ENCODE measurements around the gene RNH1.

RNH1 gene

DNA sequence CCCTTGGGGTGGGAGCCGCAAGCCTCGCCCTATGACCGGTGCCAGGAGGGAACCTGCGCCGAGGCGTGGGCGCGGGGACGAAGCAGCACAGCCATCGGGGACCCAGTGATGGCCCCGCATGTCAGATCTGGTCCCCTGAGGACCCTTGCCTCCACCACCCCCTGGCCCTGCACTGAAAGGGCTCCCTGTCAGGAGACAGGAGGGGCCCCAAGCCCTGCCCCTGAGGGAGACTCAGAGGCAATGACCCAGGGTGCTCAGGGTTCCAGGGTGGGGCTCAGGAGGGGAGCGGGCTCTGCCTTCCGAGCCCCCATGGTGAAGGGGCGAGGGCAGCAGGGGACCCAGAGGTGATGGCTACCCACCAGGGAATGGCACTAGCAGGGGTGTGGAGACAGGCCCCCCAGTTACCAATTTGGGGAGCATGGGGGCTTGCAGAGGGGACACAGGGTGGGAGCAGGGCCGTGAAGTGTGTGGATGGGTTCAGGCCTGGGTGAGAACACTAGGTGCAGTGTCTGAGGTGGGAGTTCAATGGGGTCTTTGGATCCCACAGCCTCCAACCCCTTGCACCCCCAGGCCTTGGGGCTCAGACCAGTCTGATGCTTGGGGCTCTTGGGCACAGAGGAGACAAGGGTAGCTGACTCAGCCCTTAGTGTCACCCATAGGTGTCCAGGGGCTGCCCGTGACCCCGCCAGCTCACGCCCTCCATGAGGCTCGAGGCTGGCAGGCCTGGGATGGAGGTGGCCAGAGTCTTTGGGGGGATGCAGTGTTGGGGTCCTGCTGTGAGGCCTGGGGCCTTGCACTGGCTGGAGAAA lies 30.8 kb upstream of the RNH1 start:
- no peak for DNase-seq (ENCODE audit: low spot score)

GRCh38 chr11:536841-537621 lies 30.0 kb upstream of the RNH1 start, which contains the start of gene LRRC56:
Gene LRRC56, plus strand, starts transcription at chr11:537527. Its CDS starts 3,158 bp downstream, at chr11:540685.
- peak; percentile 78 for DNase-seq (ENCODE audit: low spot score)

- DNase-seq (ENCODE audit: low spot score): peak; percentile 97
These were observed 28.7 kb upstream of the RNH1 start, which contains the start of gene HRAS for GRCh38 chr11:535519-536454. Gene HRAS, minus strand, starts transcription at chr11:535576.

DNA sequence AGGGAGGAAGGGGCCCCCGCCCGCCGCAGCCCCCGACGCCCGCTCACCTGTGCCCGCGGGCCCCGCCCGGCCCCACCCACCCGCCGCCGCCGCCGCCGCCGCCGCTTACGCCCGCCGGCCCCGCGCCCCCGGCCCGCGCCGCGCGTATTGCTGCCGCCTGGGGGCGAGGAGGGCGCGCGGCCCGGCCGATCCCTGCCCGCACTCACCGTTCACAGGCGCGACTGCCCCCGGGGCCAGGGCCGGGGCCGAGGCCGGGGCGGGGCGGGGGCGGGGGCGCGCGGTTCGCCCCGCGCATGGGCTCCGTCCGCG lies 28.1 kb upstream of the RNH1 start:
- DNase-seq (ENCODE audit: low spot score): no peak

DNA sequence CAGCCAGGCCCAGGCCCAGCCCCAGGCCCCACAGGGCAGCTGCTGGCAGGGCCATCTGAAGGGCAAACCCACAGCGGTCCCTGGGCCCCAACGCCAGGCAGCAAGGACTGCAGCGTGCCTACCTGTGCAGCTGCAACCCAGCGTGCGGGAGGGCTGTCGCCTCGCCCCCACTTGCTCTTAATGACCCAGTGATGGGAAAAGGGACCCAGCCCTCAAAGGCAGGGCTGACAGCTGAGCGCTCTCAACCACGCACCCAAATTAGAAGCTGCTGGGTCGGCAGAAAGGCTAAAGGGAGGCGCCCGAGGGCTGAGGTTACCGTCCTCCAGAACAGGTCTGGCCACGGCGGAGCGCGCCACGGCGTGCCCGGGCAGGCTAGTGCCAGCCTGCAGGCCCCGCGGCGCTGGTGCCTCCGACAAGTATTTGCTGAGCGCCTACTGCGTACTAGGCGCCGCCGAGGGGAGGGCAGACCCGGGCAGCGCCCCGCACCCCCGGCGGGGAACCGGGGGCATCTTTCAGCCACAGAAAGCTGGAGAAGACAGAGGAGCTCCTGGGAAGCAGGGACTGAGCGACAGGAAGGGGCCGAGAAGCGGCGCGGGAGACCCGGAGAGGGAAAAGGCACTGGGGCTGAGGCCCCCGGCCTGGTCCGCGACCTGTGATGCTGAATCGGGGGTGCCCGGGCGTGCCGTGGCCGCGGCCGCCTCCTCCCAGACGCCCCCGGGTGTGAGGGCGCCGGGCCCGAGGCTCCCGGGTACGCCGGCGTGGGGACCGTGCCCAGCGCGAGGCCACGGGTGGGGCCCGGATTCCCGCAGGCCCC lies 27.6 kb upstream of the RNH1 start:
- DNase-seq (ENCODE audit: low spot score): no peak

- no peak for DNase-seq (ENCODE audit: low spot score)
These were observed 26.7 kb upstream of the RNH1 start for GRCh38 chr11:533586-534395.

DNA sequence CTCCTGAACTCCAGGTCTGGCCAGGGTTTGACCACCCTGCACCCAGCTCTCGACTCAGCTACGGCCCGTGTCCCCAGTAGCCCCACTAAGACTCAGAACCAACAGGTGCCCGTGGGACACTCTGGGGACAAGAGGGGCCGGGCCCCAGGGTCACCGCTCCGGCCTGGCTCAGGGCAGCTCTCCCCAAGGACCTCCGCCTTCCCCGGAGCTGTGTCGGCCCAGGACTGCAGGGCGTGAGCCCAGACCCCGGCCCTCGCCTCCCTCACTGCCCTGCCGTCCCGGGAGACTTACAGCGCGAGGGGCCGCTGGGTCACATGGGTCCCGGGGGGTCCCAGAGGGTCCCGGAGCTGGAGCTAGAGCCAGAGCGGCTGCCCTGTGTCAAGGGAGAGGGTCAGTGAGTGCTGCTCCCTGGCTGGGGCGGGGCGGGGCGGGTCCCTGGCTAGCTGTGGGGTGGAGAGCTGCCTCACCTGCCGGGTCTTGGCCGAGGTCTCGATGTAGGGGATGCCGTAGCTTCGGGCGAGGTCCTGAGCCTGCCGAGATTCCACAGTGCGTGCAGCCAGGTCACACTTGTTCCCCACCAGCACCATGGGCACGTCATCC lies 26.0 kb upstream of the RNH1 start:
- no peak for DNase-seq (ENCODE audit: low spot score)

- DNase-seq (ENCODE audit: low spot score): no peak
These were observed 25.5 kb upstream of the RNH1 start for GRCh38 chr11:532527-532985.

- no peak for DNase-seq (ENCODE audit: low spot score)
These were observed 25.0 kb upstream of the RNH1 start for GRCh38 chr11:531919-532526.

GRCh38 chr11:530960-531831 lies 24.2 kb upstream of the RNH1 start:
- no peak for DNase-seq (ENCODE audit: low spot score)

GRCh38 chr11:529728-530411 lies 22.8 kb upstream of the RNH1 start:
- DNase-seq (ENCODE audit: low spot score): no peak

GRCh38 chr11:528815-529727 lies 22.0 kb upstream of the RNH1 start:
- no peak for DNase-seq (ENCODE audit: low spot score)

GRCh38 chr11:528166-528814 lies 21.2 kb upstream of the RNH1 start:
- DNase-seq (ENCODE audit: low spot score): no peak

- no peak for DNase-seq (ENCODE audit: low spot score)
These were observed 19.1 kb upstream of the RNH1 start for GRCh38 chr11:526192-526591.

DNA sequence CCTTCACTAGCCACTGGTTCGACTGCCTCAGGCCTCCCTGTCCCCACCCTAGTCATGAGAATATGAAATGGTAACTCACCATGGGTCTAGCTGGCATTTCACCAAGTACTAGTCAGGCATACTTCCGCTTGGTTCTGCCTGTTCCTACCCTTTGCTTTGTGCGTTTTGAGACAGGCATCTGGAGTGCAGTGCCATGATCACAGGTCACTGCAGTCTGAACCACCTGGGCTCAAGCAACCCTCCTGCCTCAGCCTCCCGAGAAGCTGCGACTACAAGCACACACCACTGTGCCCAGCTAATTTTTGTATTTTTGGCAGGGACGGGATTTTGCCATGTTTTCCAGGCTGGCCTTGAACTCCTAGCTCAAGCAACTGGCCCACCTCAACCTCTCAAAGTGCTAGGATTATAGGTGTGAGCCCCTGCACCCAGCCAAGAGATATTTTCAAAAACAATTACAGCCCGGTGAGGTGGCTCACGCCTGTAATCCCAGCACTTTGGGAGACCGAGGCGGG lies 14.2 kb upstream of the RNH1 start:
- no peak for DNase-seq (ENCODE audit: low spot score)

All from hematopoietic multipotent progenitor cell treated with erythropoietin and hydrocortisone succinate and interleukin-3 and kit ligand, for 17 days (in vitro differentiated cells).